Measurements from ENCODE around the gene SMIM1. TPM values are rescaled to one million over a fixed set of nuclear protein-coding genes. Genes with fewer than 3 reads are reported as not detected.

SMIM1 gene
- total RNA-seq, 1 experiment from 2014 or later: 2.7 TPM

DNA sequence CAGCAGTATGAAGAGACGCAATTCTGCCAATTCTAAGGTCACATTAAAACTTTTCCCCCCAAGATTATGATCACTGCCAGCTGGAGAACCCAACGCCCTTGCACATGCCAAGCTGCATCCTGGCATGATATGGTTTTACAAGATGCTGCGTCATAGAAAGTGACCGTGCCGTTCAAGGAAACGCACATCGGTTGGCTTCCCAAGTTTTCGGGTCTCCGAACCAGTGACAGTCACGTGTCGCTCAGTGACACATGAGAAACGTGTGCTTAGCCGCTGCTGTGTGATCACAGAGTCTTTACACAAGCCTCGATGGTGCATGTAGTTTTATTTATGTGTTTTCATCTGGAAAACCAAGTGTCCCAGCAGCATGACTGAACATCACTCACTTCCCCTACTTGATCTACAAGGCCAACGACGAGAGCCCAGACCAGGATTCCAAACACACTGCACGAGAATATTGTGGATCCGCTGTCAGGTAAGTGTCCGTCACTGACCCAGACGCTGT lies 7.4 kb downstream of the SMIM1 start:
- TF ChIP-seq, protein P1, sequence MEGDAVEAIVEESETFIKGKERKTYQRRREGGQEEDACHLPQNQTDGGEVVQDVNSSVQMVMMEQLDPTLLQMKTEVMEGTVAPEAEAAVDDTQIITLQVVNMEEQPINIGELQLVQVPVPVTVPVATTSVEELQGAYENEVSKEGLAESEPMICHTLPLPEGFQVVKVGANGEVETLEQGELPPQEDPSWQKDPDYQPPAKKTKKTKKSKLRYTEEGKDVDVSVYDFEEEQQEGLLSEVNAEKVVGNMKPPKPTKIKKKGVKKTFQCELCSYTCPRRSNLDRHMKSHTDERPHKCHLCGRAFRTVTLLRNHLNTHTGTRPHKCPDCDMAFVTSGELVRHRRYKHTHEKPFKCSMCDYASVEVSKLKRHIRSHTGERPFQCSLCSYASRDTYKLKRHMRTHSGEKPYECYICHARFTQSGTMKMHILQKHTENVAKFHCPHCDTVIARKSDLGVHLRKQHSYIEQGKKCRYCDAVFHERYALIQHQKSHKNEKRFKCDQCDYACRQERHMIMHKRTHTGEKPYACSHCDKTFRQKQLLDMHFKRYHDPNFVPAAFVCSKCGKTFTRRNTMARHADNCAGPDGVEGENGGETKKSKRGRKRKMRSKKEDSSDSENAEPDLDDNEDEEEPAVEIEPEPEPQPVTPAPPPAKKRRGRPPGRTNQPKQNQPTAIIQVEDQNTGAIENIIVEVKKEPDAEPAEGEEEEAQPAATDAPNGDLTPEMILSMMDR (IDR thresholded peaks at IDR 0.05; ENCODE audit: unreplicated experiment): no peak
- BruUV-seq (replicated peaks): no TSS peak
- no peaks in the 10 kb centered on the region for H3K9me3 Mint-ChIP-seq (ENCODE audit: low read depth, unreplicated experiment)
- CTCF ChIA-PET: no interaction called here
- H3K4me1 Mint-ChIP-seq (ENCODE audit: low read depth, unreplicated experiment): no peaks in the 10 kb centered on the region
- intact Hi-C loops (cut with micrococcal nuclease; ENCODE audit: unreplicated experiment): no loop called here
- DNase-seq: no peak
- H3K36me3 Mint-ChIP-seq (ENCODE audit: insufficient read depth, unreplicated experiment): peaks cover 38% of the 10 kb centered on the region
- no peak overlapping the region for H3K27ac Mint-ChIP-seq (ENCODE audit: unreplicated experiment)
- H3K27me3 Mint-ChIP-seq (ENCODE audit: unreplicated experiment): no peaks in the 10 kb centered on the region
- H3K4me3 Mint-ChIP-seq (ENCODE audit: low read depth, unreplicated experiment): no peak overlapping the region

DNA sequence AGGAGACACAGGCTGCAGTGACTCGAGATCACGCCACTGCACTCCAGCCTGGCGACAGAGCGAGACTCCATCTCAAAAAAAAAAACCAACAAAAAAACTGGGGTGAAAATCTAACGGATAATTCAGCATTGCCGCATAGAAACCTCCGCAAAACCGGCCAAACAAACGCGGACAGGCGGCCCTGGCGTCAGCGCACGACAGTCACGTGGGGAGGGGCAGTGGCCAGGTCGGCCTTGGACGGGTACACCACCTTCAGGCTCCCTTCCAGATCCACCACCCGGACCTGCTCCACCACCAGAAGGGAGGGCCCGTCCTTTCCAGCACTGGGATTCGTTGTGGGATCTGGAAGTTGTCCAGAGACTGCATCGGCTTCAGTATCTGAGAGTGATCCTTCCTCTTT lies 8.4 kb downstream of the SMIM1 start:
- intact Hi-C loops (cut with micrococcal nuclease; ENCODE audit: unreplicated experiment): no loop called here
- H3K27me3 Mint-ChIP-seq (ENCODE audit: unreplicated experiment): no peaks in the 10 kb centered on the region
- no peak overlapping the region for H3K4me3 Mint-ChIP-seq (ENCODE audit: low read depth, unreplicated experiment)
- DNase-seq: no peak
- no peaks in the 10 kb centered on the region for H3K4me1 Mint-ChIP-seq (ENCODE audit: low read depth, unreplicated experiment)
- TF ChIP-seq, protein P1 (IDR thresholded peaks at IDR 0.05; ENCODE audit: unreplicated experiment): no peak
- no peaks in the 10 kb centered on the region for H3K9me3 Mint-ChIP-seq (ENCODE audit: low read depth, unreplicated experiment)
- CTCF ChIA-PET: no interaction called here
- no TSS peak for BruUV-seq (replicated peaks)
- no peak overlapping the region for H3K27ac Mint-ChIP-seq (ENCODE audit: unreplicated experiment)
- H3K36me3 Mint-ChIP-seq (ENCODE audit: insufficient read depth, unreplicated experiment): peaks cover 38% of the 10 kb centered on the region

DNA sequence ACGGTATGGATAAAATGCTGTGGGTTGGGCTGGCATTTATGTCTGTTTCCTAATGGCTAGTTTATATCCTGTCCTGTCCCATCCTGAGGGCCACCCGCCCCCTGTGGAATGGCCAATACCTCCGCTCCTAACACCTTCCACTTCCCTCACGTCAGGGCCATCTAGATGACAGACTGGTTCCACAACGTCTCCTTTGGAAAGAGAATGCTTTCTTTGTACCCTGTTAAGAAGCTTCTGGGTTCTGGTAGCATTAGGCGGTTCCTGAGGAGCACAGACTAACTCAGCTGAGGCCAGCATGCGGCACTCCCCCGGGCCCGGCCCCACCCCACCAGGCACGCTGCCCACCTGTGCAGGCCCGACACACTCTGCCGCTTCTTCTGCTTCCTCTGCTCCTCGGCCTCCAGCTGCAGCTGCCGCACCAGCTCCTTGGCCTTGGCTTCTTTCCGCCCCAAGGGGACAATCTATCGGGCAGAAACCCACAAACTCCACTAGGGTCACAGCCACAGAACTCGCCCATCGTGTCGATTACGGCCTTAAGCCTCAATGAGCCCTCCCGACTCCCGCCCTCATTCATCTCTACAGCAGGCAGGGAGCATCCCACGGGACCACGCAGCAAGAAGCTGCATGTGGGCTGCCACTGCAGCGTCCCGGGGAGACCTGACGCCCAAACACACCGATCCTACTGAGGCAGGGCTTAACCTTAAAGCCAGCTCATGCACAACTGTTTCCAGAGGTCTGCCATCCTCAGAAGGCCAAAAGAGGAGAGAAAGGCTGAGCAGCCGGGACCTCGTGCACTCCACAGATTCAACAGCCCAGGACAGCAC lies 11.3 kb downstream of the SMIM1 start:
- DNase-seq: no peak
- BruUV-seq (replicated peaks): no TSS peak
- intact Hi-C loops (cut with micrococcal nuclease; ENCODE audit: unreplicated experiment): no loop called here
- CTCF ChIA-PET: interaction anchor here (0.6 kb wide), 1 partner anchor 10 kb away, joined by 3 read pairs; no protein-coding TSS in a partner anchor
- TF ChIP-seq, protein P1 (IDR thresholded peaks at IDR 0.05; ENCODE audit: unreplicated experiment): no peak
- Mint-ChIP-seq H3K36me3 (ENCODE audit: insufficient read depth, unreplicated experiment) (peaks cover 45% of the 10 kb centered on the region), H3K27me3 (ENCODE audit: unreplicated experiment) (no peaks in the 10 kb centered on the region), H3K4me1 (ENCODE audit: low read depth, unreplicated experiment) (no peaks in the 10 kb centered on the region), H3K4me3 (ENCODE audit: low read depth, unreplicated experiment) (no peak overlapping the region), H3K27ac (ENCODE audit: unreplicated experiment) (no peak overlapping the region), H3K9me3 (ENCODE audit: low read depth, unreplicated experiment) (no peaks in the 10 kb centered on the region)

DNA sequence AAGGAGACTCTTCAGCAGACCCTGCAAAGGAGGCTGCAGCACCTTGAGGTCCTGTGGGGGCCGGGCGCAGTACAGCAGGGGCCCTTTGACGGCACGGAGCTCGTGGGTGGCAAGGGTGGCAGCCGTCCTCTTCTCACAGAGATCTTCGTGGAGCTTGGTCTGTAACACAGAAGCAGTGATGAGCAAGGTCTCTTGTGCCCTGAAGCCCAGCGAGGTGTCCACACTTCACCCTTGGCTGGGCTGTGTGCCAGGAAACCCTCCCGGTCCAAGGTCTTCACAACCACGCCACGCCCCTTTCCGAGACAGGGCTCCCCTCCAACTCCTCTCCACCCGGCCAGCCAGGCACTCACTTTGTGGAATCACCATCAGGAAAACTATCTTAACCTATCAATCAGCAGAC lies 12.5 kb downstream of the SMIM1 start:
- H3K36me3 Mint-ChIP-seq (ENCODE audit: insufficient read depth, unreplicated experiment): peaks cover 37% of the 10 kb centered on the region
- no peaks in the 10 kb centered on the region for H3K4me1 Mint-ChIP-seq (ENCODE audit: low read depth, unreplicated experiment)
- no peak overlapping the region for H3K4me3 Mint-ChIP-seq (ENCODE audit: low read depth, unreplicated experiment)
- no peaks in the 10 kb centered on the region for H3K27me3 Mint-ChIP-seq (ENCODE audit: unreplicated experiment)
- TF ChIP-seq, protein P1 (IDR thresholded peaks at IDR 0.05; ENCODE audit: unreplicated experiment): no peak
- H3K9me3 Mint-ChIP-seq (ENCODE audit: low read depth, unreplicated experiment): no peaks in the 10 kb centered on the region
- DNase-seq: no peak
- CTCF ChIA-PET: no interaction called here
- no peak overlapping the region for H3K27ac Mint-ChIP-seq (ENCODE audit: unreplicated experiment)
- BruUV-seq (replicated peaks): no TSS peak
- intact Hi-C loops (cut with micrococcal nuclease; ENCODE audit: unreplicated experiment): no loop called here
